NCI-H446 (cell line): ENCODE results near the gene HOOK2.
"Not testable (repeated sequence)": the region's sequence is repeated elsewhere in the genome, so short reads cannot be mapped to it uniquely, and the experiment has no call there.

Experiments used
- DNase-seq, 2 experiments: peaks; one replicate each; lab custom pipeline; 2025; lab: John Stamatoyannopoulos, UW

HOOK2 gene

GRCh38 chr19:12721656-12722565 lies 53.4 kb downstream of the HOOK2 start:
- DNase-seq, result peak; percentile 58 to 73

GRCh38 chr19:12720851-12721655 lies 54.3 kb downstream of the HOOK2 start:
- no peak for DNase-seq

DNA sequence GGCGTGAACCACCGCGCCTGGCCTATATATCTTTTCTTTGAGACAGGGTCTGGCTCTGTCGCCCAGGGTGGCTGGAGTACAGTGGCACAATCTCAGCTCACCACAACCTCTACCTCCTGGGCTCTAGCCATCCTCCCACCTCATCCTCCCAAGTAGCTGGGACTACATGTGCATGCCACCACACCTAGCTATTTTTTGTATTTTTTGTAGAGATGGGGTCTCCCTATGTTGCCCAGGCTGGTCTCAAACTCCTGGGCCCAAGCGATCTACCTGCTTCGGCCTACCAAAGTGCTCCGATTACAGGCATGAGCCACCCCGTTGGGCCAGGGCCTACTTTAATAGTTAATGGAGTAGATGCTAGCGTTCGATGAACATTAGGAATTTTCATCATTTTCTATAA lies 55.1 kb downstream of the HOOK2 start:
- DNase-seq, result no peak

DNA sequence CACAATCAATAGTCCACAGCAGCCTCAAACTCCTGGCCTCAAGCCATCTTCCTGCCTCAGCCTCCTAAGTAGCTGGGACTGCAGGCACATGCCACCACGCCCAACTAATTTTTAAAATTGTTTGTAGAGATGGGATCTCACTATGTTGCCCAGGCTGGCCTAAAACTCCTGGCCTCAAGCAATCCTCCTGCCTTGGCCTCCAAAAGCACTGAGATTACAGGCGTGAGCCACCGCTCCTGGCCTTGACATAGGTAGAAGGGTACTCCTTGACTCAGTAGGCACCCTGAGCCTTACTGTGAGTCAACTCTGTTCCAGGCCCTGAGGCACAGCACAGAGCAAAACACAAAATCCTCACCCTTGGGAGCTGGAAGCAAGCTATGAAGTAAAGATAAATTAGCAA lies 59.4 kb downstream of the HOOK2 start:
- DNase-seq, result no peak

DNA sequence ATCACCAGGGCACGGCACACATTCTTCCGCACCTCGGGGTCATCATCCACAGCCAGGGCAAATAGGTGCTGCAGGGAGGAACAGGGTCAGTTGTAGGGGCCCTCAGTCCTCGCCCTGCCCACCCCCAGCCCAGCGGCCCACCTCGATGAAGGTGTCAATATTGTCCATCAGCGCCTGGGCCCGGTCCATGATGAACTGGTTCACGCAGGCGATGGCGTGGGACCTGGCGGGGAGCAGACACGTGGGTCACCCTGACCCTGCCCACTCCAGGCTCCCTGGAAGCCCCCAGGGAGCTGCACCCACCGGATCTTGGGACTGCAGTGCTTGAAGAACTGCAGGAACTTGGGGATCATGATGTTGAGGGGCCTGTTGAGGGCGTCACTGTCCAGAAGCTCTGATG lies 60.2 kb downstream of the HOOK2 start:
- no peak for DNase-seq

GRCh38 chr19:12713304-12713703 lies 62.0 kb downstream of the HOOK2 start:
- not testable (repeated sequence) for DNase-seq
